GM21390 (cell line): ENCODE data around the gene ATP2A3.
"Not testable (repeated sequence)": the region's sequence is repeated elsewhere in the genome, so short reads cannot be mapped to it uniquely, and the experiment has no call there.

Source experiments
- ATAC-seq: cut with Tn5 transposase; IDR thresholded peaks from one replicate; pipeline ENCODE4 v1.9.1; 2021; ENCODE audit not compliant: unreplicated experiment

Gene ATP2A3

DNA sequence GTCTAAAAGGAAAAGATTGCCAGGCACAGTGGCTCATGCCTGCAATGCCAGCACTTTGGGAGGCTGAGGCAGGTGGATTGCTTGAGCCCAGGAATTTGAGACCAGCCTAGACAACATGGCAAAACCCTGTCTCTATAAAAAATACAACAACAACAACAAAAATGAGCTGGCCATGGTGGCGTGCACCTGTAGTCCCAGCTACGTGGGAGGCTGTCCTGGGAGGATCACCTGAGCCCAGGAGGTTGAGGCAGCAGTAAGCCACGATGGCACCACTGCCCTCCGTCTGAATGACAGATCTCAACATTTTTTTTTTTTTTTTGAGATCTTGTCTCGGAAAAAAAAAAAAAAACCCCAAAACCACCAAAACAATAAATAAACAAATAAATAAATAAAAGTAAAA, 28.1 kb upstream of the ATP2A3 start:
- ATAC-seq, result no peak

DNA sequence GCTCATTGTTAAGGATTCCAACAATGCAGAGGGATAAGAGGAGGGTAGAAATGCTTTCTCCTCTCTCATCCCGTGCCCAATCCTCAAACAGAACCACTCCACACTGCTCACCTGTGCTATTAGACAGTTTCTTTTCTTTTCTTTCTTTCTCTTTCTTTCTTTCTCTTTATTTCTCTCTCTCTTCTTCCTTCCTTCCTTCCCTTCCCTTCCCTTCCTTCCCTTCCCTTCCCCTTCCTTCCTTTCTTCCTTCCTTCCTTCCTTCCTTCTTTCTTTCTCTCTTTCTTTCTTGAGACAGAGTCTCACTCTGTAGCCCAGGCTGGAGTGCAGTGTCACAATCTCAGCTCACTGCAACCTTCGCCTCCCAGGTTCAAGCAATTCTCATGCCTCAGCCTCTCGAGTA, 27.5 kb upstream of the ATP2A3 start:
- not testable (repeated sequence) for ATAC-seq

DNA sequence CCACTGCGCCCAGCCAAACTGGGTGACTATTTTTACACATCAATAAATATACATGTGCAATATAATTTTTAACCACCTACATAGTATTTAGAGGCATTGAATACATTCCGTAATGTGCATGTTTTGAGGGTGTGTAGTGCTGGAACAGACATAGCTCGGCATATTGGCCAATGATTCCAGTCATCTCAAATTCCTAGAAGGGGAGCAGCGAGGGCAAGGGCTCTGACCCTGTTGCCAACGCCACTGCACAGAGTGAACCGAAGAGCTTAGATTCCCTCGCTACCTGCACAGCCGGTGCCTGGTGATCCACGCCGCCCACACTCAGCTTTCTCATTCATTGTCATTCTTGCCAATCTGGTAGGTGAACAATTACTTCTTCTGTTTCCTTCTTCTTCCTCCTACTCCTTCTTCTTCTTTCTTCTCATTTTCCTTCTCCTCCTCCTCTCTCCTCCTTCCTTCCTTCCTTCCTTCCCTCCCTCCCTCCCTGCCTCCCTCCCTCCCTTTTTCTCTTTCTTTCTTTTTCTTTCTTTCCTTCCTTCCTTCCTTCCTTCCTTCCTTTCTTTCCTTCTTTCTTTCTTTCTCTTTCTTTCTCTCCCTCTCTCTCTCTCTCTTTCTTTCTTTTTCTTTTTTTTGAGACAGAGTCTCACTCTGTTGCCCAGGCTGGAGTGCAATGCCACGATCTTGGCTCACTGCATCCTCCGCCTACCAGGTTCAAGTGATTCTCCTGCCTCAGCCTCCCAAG, 26.3 kb upstream of the ATP2A3 start:
- ATAC-seq, result no peak

DNA sequence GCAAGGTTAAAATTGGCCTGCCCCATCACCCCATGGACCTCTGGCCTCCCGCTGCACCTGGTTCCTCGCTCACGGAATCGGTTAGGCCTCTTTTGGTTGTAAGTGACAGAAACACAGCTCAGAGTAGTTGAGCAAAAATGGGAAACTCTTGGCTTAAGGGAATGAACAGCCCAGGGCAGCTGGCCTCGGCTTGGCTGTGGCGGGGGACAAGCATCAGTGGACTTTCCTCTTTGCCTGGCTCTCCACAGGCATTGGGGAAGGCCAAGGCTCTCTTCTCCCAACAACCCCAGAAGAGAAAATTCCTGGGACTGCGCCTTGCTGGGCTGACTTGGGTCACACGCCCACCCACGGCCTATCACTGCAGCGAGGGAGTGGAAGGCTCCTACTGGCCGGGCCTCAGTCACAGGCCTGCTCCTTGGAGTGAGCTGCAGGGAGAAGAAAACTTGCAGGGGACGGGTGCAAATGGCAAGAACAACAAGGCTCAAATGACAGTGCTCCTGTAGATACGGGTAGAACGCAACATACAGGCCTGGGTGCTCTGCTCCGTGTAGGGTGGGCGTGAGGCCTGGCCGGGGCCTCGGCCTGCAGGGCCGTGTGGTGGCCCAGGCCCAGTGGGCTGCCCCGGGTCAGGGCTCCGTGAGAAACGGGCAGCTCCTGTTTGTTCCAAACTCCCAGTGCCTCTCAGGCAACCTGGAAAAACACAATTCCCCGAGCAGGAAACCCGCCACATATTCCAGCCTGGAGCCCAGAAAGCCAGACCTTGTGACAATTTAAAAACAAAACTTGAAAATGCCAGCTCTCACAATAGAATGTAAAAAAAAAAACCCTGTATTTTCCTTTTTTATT, 25.0 kb upstream of the ATP2A3 start:
- ATAC-seq, result no peak

DNA sequence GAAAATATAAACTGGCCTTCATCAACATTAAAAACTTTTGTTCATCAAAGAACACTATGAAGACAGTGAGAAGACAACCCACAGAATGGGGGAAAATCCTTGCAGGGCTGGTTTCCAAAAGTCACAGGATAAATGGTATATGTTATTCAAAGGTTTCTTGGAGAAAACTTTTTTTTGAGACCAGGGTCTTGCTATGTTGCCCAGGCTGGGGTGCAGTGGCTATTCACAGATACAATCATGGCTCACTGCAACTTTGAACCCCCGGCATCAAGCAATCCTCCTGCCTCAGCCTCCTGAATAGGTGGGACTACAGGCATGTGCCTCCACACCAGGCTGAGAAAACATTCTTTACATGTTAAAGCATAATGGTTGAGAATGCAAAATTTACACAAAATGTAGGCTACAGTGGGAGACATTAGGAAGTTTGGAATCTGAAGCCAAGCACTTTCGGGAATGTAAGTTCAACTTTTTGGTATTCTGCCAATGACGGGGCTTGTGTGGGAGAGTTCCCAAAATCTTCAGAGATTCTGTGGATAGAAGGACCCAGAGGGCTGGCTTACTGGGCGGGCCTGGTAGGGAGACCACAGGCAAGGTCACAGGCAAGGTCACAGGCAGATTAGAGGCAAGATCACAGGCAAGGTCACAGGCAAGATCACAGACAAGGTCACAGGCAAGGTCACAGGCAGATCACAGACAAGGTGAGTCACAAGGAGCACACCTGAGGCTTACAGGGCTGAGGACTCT, 24.2 kb upstream of the ATP2A3 start:
- ATAC-seq, result no peak

DNA sequence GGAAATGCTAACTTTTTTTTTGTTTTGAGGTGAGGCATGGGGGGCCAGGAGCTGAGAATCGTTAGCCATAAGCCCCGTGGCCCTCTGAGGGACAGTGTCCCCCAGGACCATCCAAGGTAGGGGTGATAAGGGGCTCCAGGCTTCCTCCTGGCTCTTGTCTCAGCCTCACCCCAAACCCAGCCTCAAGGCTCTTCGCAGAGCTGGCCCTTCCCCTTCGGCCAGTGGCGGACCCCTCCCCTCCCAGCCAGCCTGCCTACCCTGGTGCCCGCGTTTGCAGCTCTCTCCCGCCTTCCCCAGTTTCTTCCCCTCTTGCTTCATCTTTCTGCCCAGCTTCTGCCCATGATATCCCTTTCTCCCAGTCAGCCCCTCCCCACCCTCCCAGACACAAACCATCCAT, 22.7 kb upstream of the ATP2A3 start:
- no peak for ATAC-seq

DNA sequence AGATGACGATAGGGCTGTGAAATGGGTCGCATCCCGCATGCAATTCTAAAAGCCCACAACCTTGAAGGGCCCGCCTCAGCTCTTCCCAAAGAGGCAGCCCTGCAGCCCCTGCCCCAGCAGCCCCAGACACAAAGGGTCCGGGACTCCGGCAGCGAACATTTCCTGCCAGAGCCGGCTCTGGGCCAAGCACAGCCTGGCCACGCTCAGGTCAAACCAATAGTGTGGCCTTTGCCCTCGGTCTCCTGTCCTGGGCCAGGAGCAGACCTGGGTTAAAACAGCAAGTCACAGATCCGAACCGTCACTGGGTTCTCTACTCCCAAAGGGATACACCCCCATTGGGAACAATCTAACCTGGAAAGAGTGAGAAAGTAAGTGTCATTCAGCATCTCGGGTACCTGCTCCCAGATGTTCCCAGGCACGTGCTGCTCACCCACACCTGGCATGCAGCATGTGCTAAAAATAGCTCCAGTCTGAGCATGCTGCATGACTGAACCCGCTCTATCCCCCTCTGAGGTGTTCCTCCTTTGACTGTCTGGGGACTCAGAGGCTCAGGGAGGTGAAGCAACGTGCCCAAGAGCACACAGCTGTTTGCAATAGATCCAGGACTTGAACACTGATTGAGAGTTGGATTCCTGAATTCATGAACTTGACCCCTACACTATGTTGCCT, 22.2 kb upstream of the ATP2A3 start:
- no peak for ATAC-seq

DNA sequence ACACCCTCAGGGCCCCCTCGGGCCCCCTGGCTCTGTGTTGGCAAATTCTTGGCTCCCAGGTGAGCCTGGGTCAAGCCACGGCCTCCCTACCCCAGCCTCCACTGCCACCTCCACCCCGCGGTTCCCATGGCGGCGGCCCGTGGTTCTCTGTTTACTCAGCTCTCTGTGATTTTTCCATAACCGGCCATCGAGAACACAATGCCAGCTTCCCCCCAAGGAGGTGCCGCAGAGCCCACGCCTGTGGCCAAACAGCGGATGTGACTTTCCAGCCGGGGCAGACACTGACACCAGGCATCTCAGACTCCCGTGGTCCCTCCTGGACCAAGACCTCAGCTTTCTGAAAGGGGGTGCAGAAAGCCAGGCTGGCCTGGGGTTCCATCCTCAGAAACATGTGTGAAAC, 21.6 kb upstream of the ATP2A3 start:
- no peak for ATAC-seq

DNA sequence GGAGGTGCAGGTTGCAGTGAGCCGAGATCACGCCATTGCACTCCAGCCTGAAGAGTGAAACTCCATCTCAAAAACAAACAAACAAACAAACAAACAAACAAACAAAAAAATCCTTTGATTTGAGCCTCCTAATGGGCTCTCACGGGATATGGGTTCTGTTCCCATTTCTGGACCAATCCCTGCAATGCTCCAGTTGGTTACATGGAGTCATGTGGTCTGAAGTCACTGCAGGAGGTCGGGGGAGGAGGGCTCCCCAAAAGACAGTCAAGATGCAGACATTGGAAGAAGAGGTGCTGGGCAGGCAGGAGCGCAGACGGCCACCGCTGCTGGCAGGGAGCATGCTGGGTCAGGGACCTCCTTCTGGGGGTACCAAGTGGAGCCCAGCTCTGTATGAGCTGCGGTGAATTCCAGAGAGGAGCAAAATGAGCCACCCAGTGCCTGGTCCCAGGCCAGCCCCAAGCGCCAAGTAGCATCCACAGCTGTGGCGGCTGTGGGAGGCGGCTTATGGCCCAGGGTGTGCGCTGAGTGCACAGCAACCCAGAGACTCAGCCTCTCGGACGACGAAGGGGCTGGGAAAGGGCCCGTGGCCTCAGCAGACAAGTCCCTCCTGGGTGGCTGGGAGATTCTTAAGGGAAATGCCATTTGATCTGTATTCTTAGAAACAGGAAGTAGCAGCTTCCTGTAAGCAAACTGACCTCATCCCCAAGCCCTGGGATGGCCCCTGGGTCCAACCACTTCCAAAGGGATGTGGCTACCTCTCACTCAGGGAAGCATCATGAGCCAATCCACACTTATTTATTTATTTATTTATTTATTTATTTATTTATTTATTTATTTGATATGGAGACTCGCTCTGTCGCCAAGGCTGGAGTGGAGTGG, 19.6 kb upstream of the ATP2A3 start:
- no peak for ATAC-seq

DNA sequence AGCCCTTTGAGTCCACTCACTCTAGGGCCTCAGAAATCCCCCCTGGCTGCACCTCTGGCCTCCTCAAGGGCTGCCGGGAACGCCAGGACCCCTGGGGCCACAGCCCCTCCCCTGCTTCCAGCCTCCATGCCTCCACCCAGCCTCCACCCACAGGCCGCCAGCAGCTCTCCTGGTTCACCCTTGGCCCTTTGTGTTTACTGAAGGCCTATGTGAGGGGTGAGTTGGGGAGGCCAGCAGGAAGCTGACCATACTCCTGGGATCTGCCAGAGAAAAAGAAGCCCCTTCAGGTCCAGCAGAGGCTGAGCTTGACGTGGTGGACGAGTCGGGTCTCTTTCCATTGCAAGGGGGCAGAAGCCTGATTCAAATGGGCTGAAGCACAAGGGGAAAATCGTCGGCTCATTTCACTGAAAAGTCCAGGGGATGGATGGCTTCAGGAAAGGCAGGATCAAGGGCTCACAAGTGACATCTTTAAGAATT, 18.3 kb upstream of the ATP2A3 start:
- ATAC-seq, result no peak

DNA sequence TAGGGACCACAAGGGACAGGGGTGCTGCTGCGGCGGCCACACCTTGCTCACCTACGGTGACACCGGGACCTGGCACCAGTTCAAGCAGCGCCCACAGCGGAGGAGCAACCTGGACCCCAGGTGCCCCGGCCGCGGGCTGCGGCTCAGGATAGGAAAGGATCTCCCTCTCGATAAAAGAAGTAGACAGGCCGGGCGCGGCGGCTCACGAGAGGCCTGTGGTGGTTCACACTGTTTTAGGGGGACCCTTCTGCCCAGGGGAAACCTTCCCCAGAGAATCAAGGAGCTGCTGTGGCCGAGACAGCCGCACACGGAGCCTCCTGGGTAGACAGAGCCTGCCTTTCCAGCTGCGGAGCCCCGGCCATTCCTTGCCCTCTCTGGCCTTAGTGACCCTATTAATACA, 17.9 kb upstream of the ATP2A3 start:
- no peak for ATAC-seq

DNA sequence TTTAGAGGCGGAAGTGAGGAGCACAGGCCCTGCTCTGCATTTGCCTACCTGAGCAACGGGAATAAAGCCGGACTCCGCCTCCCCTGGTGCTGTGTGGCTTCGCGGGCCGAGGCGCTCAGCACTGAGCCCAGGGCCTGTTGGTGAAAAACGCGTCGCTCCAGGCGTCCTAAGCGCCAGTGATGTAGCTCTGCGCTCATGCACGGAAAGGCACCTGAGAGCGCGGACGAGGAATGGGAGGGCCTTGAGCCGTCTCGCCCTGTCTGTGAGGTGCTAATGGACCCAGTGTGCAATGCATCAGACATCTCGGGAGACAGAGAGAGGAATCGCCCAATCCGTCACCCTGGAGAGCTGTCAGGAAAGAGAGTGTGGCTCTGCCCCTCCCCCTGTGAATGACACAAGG, 17.2 kb upstream of the ATP2A3 start:
- no peak for ATAC-seq

DNA sequence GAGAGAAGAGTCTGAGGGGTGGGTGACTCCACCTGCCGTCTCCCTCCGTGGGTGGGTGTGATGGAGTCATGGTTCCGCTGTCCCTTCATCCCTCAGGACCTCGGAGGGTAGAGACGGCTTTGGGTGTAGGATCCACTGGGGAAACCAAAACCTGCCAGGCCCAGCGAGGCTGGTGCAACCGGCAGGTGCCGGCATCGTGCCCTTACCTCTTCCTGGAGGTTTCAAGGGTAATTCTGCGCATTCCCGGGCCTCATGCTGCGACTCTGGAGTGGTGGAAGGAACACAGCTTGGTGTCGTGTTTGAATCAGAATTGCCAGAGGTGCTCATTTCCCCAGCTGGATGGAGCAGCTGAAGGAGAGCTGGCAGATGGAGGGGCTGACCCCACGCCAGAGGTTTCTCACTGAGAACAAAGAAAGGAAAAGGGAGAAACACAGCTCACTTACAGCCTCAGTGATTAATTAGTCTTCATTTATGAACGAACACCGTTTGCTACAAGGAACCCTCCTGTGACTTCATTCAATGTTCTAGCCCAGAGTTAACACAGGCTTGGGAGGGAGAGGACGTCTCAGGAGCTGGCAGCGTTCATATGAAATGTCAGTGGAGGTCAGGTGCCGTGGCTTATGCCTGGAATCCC, 16.3 kb upstream of the ATP2A3 start:
- ATAC-seq, result no peak

DNA sequence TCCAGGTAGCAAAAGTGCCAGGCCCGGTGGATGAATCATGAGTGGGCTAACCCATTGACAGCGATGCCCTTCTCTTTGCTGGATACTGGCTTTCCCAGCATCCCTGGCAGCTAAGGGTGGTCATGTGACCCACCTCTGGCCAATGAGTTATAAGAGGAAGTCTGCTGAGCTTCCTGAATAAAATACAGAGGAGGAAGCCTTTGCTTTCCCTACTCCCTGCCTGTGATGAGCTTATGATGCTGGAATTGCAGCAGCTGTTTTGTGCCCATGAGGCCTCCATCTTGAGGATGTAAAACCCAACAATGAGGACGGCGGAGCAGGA, 15.0 kb upstream of the ATP2A3 start:
- ATAC-seq, result no peak

DNA sequence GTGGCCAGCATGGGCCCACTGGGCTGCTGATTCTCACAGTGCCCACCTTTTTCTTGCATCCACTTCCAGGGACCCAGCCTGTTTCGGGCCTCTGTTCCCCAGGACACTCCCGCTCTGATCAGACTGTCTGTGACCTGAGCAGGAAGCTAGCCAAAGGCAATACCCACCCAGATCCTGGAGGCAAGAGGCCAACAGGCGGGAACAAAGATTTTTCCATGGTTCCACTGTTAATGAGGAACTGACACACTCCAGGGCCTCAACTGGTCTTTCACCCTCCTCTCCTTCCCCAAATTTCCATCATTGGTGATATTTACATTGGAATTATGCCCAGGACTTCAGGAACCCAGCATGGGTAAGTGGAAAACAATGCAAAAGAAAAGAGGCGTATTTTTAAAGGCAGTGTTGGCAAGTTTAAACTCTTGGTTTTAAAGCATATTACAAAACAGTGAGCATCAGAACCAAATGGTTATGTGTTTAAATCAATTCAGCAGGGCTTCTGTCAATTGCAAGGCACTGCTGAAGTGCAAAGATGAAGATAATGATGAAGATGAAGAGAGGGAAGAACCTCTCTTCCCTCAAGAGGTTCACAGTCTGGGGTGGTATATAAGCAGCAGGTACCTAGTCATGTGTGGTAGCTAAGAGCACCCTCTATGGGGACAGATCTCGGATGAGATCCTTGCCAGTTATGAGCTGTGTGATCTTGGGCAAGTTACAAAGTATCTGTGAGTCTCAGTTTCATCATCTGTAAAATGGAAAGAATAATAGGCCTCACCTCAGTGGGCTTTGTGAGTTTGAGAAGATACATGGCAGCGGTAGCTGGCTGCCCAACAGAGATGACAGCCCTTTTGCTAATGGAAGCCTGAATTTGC, 14.4 kb upstream of the ATP2A3 start:
- ATAC-seq, result no peak

DNA sequence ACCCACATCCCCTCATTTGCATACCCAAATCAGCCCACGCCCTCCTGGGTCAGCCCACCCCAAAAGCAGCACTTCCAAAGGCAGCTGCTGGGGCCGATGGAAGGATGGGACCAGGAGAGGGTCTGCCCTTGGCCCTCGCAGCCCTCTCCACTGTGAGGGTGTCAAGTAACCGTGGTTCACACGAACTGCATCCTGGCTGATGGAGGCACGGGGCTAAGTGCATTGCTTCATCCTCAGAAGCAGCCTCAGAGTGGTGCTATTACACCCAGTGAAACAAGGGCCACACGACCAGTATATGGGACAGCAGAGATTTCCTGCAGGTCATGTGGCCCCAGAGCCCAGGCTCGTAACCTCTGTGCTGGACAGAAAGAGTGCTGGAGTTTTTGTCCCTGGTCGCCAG, 13.2 kb upstream of the ATP2A3 start:
- no peak for ATAC-seq

DNA sequence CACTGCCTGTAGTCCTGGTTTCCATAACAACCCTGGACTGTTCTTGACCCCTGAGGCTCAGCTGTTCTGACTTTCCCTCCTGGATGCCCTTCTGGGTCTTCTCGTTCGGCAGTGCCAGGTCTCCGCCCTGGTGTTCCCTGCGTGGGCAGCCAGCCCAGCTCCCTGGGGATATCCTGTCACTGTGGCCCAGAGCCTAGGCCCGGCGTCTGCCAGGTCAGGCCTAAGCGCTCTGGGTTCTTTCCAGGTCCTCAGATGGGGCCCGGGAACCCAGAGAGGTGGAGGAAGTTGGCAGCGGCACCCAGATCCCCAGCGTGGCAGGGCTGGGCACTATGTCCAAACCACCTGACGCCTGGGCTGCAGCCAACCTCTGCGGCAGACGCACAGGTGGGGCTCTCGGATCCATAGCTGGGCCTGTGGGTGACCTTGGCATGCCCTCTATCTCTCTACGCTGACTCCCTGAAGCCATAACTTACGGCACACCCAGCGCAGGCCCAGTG, 12.5 kb upstream of the ATP2A3 start:
- no peak for ATAC-seq

DNA sequence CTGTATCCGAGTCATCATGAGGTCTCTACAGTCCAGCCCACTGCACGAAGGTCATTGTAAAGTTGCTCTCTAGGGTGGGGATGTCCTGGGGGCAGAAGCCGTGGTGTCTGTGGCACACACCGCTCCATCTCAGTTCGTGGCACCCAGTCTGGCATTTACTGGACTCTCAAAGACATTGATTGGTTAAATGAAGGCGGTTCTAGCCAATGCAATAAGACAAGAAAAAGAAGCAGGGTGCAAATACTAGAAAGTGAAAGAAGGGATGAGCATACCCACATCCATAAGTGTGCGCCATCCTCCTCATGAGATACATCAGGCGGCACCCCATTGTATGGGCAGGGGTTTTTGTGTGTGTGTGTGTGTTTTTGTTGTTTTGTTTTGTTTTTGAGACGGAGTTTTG, 10.7 kb upstream of the ATP2A3 start:
- ATAC-seq, result no peak
